HG03342 (cell line): ENCODE measurements around the gene PDGFA.
"Not testable (repeated sequence)": the region's sequence is repeated elsewhere in the genome, so short reads cannot be mapped to it uniquely, and the experiment has no call there.

Source experiments
- ATAC-seq: cut with Tn5 transposase; IDR thresholded peaks from one replicate; pipeline ENCODE4 v1.9.1; 2021; ENCODE audit warnings: mild to moderate bottlenecking, moderate library complexity; ENCODE audit not compliant: unreplicated experiment

Gene PDGFA

DNA sequence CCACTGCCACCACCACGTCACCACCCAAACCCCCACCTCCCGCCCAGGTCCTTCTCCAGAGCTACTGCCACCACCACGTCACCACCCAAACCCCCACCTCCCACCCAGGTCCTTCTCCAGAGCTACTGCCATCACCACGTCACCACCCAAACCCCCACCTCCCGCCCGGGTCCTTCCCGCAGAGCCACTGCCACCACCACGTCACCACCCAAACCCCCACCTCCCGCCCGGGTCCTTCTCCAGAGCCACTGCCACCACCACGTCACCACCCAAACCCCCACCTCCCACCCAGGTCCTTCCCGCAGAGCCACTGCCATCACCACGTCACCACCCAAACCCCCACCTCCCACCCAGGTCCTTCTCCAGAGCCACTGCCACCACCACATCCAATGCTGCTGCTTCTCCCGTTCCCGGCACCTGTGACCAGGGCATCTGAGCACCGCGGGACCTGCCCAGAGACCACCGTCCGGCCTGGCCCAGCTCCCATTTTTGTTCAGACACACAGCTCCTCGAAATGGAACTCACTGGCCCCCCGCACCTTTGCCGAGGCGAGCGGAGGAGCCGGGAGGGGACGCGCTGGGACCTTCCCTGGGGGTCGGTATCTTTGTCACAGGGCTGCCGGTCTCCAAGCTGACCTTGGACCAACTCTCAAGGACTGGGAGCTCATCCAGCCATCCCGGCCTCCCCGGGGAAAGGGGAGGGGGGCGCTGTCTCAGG lies 32.7 kb upstream of the PDGFA start:
- ATAC-seq: not testable (repeated sequence)

DNA sequence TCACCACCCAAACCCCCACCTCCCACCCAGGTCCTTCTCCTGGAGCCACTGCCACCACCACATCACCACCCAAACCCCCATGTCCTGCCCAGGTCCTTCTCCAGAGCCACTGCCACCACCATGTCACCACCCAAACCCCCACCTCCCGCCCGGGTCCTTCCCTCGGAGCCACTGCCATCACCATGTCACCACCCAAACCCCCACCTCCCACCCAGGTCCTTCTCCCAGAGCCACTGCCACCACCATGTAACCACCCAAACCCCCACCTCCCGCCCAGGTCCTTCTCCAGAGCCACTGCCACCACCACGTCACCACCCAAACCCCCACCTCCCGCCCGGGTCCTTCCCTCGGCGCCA lies 31.9 kb upstream of the PDGFA start:
- not testable (repeated sequence) for ATAC-seq

DNA sequence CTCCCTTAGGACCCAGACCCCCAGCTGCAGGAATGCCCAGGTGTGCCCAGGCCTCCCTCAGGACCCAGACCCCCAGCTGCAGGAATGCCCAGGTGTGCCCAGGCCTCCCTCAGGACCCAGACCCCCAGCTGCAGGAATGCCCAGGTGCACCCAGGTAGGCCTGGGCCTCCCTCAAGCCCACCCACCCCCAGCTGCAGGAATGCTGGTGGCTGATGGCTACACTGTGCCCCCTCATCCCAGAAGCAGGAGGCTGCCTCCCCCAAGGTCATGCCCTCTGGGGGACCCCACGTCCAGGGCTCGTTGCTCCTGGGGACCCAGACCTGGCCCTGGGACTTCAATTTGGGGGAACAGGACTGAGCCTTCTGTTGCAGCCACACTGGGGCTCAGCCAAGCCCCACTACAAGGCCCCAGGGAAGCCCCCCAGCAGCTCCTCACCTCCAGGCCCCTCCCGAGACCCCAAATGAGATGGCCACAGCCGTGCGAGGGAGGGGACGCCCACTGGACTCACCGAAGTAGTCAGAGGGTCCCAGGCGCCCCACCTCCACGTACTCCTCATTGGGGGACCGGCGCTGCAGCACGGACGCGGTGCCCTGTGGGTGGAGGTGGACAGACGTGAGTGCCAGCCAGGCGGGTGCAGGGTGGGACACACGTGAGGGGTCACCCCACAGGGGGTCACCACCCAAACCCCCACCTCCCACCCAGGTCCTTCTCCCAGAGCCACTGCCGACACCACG lies 31.4 kb upstream of the PDGFA start:
- ATAC-seq: no peak

DNA sequence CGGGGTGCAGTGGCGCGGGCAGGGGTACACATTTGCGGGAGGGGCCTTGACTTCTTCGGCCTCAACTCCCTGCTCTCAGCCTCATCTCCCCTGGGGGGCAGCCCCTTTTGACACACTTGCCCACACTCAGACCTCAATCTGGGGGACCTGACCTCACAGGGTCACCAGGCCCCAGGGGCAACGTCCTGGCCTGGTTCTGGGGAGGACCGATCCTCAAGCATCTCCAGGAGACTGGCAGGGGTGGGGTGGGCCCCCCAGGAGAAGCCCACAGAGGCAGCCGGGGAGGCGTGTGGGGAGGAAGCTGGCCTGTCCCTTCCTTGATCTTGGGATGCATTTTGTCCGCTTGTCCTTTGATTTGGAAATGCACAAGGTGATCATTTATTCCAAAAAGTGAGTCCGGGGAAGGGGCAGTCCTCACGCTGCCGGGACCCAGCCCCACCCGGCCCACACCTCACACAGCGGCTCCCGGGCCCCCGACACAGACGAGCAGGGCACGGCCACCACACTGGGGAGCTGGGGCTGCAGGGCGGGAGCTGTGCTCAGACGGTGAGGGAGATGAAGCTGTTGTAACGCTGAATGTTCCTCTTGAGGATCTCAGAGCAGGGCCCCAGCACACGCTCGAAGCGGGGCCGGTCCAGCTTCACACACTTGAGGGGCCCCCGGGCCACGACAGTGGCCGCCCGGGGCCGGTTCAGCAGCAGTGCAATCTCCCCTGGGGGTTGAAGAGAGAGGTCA lies 30.4 kb upstream of the PDGFA start:
- no peak for ATAC-seq

DNA sequence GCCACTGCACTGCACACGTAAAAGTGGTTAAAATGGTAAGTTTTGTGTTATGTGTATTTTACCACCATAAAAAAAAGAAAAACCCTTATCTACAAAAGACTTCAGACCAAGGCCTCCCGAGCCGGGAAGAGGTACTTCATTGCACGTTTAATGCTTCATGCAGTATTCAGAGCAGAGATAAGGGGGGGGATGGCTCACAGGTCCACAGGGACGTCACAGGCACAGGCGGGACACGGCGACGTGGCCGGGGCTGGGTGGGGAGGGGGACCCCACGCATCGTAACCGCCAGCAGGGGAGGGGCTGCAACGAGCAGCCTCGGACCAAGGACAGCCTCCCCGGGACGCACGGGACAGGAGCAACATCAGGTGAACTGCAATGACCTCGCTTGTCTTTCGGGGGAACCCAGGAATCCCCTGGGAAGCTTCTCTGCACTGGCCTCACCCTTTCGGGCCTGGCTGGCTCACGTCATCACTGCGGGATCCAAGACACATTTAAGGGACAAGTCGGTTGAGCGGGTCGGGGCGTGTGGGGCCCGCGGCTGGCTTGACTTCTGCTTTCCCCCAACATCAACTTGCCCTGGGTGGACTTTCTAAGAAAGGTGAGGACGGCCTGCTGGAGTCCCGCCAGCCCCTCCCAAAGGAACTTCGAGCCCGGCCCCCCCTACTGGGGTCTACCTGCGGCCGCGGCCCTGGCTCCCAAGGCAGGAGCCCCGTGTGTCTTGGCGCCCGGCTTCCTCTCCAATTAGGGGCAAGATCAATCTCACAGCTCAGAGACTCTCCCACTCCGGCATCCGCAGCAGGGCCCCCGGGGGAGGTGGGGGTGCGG lies 29.6 kb upstream of the PDGFA start:
- ATAC-seq: no peak

DNA sequence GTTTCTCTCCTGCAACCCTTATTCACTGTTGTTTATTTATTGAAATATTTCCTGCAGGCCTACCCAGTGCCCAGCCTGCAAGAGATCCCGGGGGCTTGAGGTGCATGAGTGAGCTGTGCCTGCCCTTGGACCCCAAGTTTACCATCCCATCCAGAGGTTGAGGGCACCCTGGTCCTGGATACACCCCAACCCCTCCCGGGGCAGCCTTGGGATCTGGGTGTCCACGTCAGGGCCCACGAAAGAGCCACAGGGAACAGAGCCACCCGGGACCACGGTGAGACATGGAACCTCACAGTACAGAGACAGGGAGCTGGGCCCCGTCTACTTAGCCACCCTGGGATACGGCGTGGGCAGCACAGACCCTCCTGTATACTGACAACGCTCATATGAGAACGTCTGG lies 28.8 kb upstream of the PDGFA start:
- no peak for ATAC-seq

DNA sequence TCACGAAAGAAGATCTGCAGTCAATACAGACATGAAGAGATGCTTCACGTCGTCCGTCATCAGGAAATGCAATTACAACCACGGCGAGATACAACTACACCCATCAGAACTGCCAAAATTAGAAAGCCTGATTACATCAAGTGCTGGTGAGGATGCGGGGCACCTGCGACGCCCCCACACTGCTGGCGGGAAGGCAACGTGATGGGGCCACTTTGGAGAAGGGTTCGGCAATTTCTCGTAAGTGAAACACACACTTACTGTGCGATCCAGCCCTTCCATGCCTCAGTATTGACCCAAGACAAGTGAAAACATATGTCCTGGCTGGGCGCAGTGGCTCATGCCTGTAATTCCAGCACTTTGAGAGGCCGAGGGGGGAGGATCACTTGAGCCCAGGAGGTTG lies 25.8 kb upstream of the PDGFA start:
- no peak for ATAC-seq

DNA sequence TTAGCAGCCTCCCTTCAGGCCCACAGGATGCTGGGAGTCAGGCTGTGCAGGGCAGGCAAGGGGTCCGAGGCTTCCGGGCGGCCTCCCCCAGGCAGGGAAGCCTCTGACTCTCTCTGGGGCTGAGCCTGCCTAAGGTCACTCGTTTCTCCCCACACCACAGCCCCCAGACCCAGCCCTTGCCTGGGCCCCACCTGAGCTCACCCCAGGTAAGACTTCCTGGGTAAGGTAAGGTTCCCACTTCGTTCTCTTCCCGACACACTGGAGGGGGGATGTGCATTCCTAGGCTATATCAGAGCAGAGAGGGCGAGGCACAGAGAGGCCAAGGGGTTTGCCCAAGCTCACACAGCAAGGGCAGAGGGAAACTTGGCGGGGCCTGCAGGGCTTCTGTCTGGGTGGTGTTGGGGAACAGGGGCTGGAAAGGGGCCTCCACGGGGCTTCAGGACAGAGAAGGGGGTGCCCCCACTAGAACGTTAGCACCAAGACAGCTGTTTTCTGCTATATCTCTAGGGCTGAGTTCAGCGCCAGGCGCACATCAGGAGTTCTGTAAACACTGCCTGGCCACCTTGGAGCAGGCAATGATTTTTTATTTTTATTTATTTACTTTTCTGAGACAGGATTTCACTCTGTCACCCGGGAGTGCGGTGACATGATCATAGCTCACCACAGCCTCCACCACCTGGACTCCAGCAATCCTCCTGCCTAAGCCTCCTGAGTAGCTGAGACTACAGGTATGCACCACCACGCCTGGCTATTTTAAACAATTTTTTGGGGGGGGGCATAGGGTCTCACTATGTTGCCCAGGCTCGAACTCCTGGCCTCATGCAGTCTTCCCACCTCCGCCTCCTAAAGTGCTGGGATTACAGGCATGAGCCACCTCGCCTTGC lies 24.9 kb upstream of the PDGFA start:
- ATAC-seq: no peak

DNA sequence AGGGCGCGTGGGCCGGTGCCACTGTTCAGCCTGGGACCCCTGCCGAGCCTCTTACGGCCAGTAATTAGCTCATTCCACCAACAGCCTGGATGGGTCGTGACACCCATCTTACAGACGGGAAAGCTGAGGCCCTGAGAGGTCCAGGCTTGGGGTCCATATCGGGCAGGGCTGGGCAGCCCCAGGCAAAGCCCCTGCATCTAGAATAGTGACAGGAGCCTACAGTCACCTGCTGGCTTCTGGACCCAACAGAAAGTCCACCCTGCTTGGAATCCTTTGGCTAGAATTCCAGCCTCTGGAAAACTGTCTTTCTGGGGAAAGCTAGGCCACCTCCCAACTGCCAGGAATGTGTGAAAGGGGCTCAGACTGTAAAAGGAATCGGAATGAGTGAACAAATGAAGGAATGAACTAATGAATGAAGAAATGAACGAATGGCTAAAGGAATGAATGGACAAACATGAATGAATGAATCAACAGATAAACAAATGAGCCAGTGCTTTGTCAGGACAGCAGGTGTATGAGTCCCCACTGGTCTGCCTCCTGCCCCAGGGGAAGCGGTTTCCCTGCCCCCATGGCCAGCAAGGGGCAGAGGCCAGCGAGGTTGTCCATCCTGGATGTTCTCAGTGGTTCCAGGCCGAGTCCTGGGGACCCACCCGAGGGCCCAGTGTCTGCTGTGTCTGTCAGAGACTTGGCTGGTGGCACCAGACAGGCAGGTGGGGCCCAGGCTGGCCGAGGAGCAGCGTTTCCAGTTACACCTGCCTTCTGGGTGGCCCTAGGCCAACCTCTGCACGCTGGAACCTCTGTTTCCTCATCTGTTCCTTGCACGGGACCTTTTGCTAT lies 24.1 kb upstream of the PDGFA start:
- ATAC-seq: no peak

DNA sequence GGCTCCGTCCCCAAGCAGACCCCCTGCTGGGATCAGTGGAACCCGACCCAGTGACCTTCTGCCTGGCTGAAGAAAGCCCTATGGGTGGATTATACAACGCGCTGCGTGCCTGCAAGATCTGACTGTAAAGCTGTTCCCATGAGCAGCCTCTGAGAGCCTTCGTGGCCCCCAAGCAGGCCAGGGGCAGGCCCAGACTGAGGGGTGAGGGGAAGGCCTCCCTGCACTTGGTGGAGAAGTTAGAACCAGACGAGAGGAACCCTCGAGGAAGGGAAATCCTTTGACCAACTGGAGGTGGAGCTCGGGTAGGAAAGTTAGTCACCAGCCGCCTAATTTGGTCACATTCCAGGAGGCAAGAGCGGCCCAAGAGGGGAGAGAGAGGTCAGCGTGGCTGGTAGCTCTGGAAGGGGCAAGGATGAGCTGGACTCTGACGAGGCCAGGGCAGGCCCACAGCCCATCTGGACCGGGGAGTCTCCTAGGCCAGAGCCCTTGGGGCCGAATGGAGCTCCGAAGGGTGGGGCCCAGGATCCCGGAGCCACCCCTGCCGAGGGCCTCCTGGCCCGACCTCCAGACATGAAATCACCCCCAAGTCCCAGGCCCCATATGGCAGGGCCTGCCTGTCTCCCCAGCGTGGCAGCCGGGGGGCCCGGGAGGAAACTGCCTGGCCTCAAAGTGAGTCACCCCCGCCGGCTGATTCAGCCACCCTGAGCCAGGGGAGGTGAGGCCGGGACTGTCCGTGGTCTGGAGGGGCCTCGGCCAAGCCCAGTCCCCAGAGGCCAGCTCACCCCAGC lies 23.3 kb upstream of the PDGFA start:
- no peak for ATAC-seq

DNA sequence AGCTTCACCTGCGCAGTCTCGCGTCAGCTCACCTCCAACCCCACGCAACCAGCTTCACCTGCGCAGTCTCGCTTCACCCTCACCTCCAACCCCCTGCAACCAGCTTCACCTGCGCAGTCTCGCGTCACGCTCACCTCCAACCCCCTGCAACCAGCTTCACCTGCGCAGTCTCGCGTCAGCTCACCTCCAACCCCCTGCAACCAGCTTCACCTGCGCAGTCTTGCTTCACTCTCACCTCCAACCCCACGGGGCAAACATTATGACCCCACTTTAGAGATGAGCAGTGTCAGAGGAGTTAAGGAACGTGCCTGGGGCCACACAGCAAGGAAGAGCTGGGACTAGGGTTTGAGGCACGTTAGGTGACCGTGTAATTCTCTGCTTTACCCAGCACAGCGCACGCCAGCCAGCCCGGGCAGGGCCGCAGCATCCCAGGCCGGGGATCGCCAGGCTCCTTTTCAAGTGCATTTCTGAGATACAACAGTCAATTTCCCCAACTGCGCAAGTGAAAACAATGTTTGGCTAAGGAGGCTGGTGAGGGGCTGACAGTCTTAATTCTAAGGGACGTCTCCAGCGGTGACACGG lies 22.6 kb upstream of the PDGFA start:
- no peak for ATAC-seq

DNA sequence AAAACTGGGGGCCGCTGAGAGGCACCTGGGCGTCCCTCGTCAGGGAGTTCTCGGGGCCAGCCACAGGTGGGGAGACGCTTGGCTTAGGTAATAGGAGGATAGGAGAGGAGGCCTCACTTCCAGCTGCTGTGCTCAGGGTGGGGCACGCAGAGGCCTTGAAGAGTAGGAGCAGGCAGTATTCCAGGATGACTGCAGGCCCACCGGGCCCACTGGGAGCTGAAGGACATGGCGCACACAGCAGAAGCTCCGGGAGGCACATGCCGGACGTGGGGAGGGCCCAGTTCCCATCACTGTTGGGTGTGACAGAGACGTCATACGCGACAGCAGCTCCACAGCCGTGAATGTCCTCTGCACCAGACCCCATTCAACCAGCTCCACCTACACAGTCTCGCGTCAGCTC lies 22.0 kb upstream of the PDGFA start:
- ATAC-seq: no peak

DNA sequence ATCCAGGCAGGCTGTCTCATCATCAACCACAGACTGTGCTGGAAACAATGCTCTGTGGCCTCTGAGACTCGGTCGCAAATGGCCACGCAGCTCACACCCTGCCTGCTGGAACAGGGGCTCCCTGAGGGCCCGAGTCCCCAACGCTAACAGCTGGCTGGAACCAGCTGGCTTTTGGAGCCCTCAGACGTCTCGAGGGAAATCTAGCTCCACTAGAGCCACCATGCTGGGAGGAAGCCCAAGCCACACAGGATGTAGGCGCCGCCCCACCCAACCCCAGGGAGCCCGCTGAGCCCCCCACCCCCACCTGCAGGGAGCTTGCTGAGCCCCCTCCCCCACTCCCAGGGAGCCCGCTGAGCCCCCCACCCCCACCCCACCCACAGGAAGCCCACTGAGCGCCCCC lies 21.4 kb upstream of the PDGFA start:
- ATAC-seq: no peak

DNA sequence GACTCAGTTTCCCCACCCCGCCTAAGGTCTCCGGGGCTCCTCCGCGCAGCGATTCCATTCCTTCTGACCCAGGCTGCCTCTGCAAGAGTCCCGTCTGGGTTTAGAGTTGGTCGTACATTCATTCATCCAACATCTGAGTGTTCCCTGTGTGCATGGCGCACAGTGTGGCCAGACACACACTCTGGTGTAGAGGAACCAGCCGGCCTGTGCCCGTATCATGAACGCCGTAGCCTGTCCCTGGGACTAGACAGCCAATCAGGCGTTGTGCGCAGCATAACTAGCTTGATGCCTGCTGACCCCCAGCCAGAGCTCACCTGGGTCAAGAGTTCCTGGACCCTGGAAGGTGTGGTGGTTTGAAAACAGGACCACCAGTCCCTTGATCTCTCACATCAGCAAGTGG lies 20.9 kb upstream of the PDGFA start:
- ATAC-seq: no peak

DNA sequence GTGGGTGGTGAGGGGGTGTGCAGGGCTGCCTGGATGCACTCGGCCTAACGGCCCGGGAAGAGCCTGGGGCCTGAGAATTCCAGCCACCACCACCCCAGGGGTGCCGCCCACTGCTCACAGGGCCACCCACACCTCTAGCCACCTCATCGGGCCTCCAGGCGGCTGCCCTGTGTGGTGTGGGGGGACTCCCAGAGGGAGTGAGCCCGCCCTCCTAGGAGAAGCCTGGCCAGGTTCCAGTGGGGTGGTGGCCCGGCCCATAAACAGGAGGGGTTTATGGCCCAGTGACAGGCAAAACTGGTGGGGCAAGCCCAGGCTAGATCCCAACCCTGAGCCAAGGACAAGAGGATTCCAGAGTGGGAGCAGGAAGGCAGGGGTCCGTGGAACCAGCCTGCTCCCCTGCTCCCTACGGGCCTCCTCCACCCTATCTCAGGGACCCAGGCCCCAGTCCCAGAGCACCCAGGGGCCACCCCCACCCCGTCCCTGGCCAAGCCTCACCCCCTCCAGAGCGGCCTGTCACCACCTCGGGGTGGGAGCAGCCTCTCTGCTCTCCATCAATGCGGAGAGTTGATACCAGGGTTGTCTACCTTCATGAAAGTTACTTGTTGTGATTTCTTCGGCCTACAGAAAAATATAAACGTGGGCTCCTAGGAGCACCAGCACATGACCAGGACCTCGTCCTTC lies 20.2 kb upstream of the PDGFA start:
- no peak for ATAC-seq

DNA sequence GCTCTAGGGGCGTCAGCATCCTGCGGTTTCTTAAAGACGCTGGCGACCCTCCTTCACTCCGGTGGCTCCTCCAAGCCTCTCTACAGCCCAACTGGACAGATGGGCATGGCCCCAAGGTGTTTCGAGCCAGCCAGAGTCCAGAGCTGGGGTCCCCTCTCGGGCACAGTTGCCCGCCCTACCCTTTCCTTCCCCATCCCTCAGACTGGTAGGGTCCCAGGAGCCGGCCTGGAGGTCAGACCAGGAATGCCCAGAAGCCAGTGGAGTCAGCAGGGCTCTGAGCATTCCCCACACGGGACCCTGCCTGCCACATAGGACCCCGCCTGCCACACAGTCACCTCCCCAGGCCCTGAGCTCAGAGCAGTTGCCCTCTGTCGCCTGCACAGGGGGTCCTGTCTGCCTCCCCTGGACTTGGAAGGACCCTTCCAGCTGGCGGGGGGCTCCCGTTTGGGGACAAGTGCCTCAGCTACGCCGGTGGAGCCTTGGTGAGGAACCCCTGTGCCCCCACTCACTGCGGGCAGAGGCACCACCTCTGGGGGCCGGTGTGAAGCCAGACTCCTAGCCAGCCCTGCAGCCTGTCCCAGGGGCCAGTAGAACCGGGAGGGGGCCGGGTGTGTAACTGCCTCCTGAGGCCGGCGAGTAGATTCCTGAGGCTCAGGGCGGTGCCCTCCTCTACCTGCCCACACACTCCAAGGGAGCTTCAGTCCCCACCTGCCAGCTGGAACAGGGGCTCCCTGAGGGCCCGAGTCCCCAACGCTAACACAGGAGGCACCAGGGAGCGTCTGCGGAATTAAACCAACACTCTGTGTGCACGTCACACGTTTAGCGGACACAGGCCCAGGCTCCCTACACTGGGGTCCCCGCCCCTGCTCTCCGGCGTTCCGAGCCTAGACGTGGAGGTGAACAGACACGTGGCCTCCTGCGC lies 19.4 kb upstream of the PDGFA start:
- ATAC-seq: no peak
